Lower leg skin (tissue), 4 donors: ENCODE results near the gene FOXK1. TPM values are rescaled to one million over a fixed set of nuclear protein-coding genes. Genes with fewer than 3 reads are reported as not detected.
A peak's percentile ranks its signal among the peaks of the same experiment; 100 is the strongest.

ENCODE experiments used
- DNase-seq, 2 donors: peaks; one replicate each; pipeline ENCODE4 v3.0.0-alpha.2; 2019; ENCODE audit warnings: low spot score in 2 of 2
- H3K4me3 ChIP-seq: fragments of 200-600 bp; sonication (generic); 2 replicates; pipeline ENCODE4 v1.5.1; 2017; ENCODE audit warnings: mild to moderate bottlenecking, low read depth; ENCODE audit not compliant: poor library complexity, severe bottlenecking
- CTCF ChIP-seq, 3 donors: fragments of 450-650 bp; IDR thresholded peaks; one replicate each; pipeline ENCODE4 v1.5.1; 2016; ENCODE audit warnings: antibody characterized with exemption in 3 of 3, mild to moderate bottlenecking in 3 of 3, moderate library complexity in 2 of 3
- POLR2A ChIP-seq, 2 donors: fragments of 450-650 bp; IDR thresholded peaks; one replicate each; pipeline ENCODE4 v1.6.1; 2016 to 2017; ENCODE audit warnings: antibody characterized with exemption in 2 of 2, mild to moderate bottlenecking in 1 of 2, moderate library complexity in 1 of 2
- WGBS, 2 donors: methylation state at CpG; one replicate each; pipeline ENCODE4 v1.1.5; 2018; 5-methylcytosine and 5-hydroxymethylcytosine counted together
- intact Hi-C: fragments of 100-400 bp; cut with DNase I; formaldehyde crosslinking; loops from one replicate; pipeline ENCODE4 v1.15.0; 2023; ENCODE audit warnings: low total_unique reads
- total RNA-seq, 4 donors: library from RNA; depleted of rRNA; stranded (reverse); fragments of >200 nt; gene quantifications; one replicate each; pipeline ENCODE4 v1.1.0, GENCODE V29; 2016

FOXK1 gene
- 10 to 100 TPM; 22.0 to 41.3 (median 30.3) TPM for total RNA-seq

- intact Hi-C loops = loop anchor here (5.0 kb wide), 2 partner anchors 40 to 70 kb away; no protein-coding TSS in a partner anchor
- WGBS, 2 donors = 1 to 11% methylated on average over 2 to 26 of the region's 116 CpGs
- peak within 1 kb of the TSS; percentile 71 for H3K4me3 ChIP-seq
- no peak for TF ChIP-seq CTCF (IDR thresholded peaks at IDR 0.05)
- no peak for TF ChIP-seq POLR2A (IDR thresholded peaks at IDR 0.05)
- DNase-seq = peak; percentile 45 to 93
Observed at GRCh38 chr7:4681886-4682620, at the start of gene FOXK1. TSS of gene FOXK1 (plus strand) at chr7:4682295. CDS start at chr7:4682309, 14 bp downstream.

GRCh38 chr7:4633012-4633411 lies 49.1 kb upstream of the FOXK1 start:
- intact Hi-C loops = no loop called here
- no peak overlapping the region for H3K4me3 ChIP-seq
- no peak for DNase-seq
- TF ChIP-seq CTCF (IDR thresholded peaks at IDR 0.05) (no peak), POLR2A (IDR thresholded peaks at IDR 0.05) (no peak)
- 91 to 92% methylated on average over 3 of the region's 3 CpGs for WGBS, 2 donors

- TF ChIP-seq CTCF (IDR thresholded peaks at IDR 0.05) = no peak
- no peak for TF ChIP-seq POLR2A (IDR thresholded peaks at IDR 0.05)
- intact Hi-C loops = no loop called here
- DNase-seq = no peak
- no peak overlapping the region for H3K4me3 ChIP-seq
- 45 to 46% methylated on average over 4 of the region's 4 CpGs for WGBS, 2 donors
Observed at GRCh38 chr7:4634166-4634565, 47.9 kb upstream of the FOXK1 start.

GRCh38 chr7:4638781-4639575 lies 43.1 kb upstream of the FOXK1 start:
- TF ChIP-seq POLR2A (IDR thresholded peaks at IDR 0.05) = no peak
- no peak for TF ChIP-seq CTCF (IDR thresholded peaks at IDR 0.05)
- intact Hi-C loops = no loop called here
- 76 to 77% methylated on average over 17 of the region's 17 CpGs for WGBS, 2 donors
- no peak overlapping the region for H3K4me3 ChIP-seq
- DNase-seq = no peak

GRCh38 chr7:4641091-4641666 lies 40.9 kb upstream of the FOXK1 start:
- TF ChIP-seq POLR2A (IDR thresholded peaks at IDR 0.05) (no peak), CTCF (IDR thresholded peaks at IDR 0.05) (no peak)
- H3K4me3 ChIP-seq = peak overlapping the region; percentile 38
- intact Hi-C loops = loop anchor here (5.0 kb wide), 1 partner anchor 41 kb away; the partner anchor contains the start of gene FOXK1
- 19 to 26% methylated on average over 13 to 16 of the region's 18 CpGs for WGBS, 2 donors
- DNase-seq = no peak
